HFFc6 (cell line): ENCODE results near the gene CTNND2. TPM values are rescaled to one million over a fixed set of nuclear protein-coding genes. Genes with fewer than 3 reads are reported as not detected.

Experiments used
- DNase-seq: peaks from one replicate; pipeline ENCODE4 v3.0.0-alpha.2; 2018
- H3K27ac Mint-ChIP-seq: 2 replicates; pipeline ENCODE4 v1.8.0; 2020; ENCODE audit warnings: mild to moderate bottlenecking, mixed read lengths
- H3K27me3 Mint-ChIP-seq: 2 replicates; pipeline ENCODE4 v1.8.0; 2021; ENCODE audit warnings: mild to moderate bottlenecking, moderate library complexity, mixed read lengths; ENCODE audit not compliant: insufficient read depth
- H3K36me3 Mint-ChIP-seq: 2 replicates; pipeline ENCODE4 v1.8.0; 2021; ENCODE audit warnings: low read depth, mixed read lengths
- H3K4me1 Mint-ChIP-seq: 2 replicates; pipeline ENCODE4 v1.8.0; 2020; ENCODE audit warnings: low read depth, mixed read lengths
- H3K4me3 Mint-ChIP-seq: 2 replicates; pipeline ENCODE4 v1.8.0; 2020; ENCODE audit warnings: mild to moderate bottlenecking, moderate library complexity, mixed read lengths
- H3K9me3 Mint-ChIP-seq: 2 replicates; pipeline ENCODE4 v1.8.0; 2020; ENCODE audit warnings: mild to moderate bottlenecking, mixed read lengths
- total RNA-seq, 6 experiments: library from RNA; stranded (reverse); fragmentation: NEBNext Ultra II Directional; extraction: Animal tissue kit (Norgen Biotek cat#: 25700); gene quantifications; 2 replicates in 1 of 6; 3 replicates in 5 of 6; pipeline ENCODE4 v1.2.3, GENCODE V29; 2021
- TF ChIP-seq, protein P1 (sequence below): fragments of 200-600 bp; sonication (generic); IDR thresholded peaks from 2 replicates; pipeline ENCODE4 v1.5.0; 2021; ENCODE audit warnings: antibody characterized with exemption, mild to moderate bottlenecking

CTNND2 gene
- total RNA-seq, 6 experiments from 2014 or later = not detected

DNA sequence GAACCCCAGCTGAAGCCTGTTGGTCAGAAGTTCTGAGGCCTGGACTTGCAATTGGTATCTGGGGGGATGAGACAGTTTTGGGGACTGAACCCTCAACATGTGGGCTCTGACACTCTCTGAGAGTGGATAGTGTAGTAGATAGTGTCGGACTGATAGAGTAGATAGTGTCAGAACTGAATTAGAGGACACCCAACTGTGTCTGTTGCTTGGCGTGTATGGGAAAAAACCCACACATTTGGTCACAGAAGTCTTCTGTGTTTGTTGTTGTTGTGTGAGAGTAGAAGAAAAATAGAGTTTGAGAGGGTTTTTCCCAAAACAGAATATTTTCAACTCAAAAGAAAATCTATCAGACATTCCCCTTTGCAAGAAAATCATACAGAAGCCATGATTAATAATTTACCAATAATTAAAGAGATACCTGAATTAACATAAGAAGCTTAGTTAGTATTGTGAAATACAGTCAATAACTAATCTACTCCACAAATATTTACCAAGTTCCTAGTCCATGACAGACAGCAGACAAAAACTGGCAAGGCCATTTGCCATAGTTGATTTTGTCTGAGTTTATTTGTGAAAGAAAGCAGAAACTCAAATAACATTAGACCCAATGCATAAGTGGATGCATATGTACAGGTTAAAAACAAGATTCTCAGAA lies 170.9 kb downstream of the CTNND2 start:
- Mint-ChIP-seq H3K27me3 (0 out of 2 replicates have a peak, but pooled peaks cover 2% of the 10 kb centered on the region), H3K9me3 (peaks cover 20% of the 10 kb centered on the region), H3K27ac (no peak overlapping the region), H3K4me1 (no peaks in the 10 kb centered on the region), H3K4me3 (no peak overlapping the region), H3K36me3 (no peaks in the 10 kb centered on the region)
- TF ChIP-seq, protein P1, sequence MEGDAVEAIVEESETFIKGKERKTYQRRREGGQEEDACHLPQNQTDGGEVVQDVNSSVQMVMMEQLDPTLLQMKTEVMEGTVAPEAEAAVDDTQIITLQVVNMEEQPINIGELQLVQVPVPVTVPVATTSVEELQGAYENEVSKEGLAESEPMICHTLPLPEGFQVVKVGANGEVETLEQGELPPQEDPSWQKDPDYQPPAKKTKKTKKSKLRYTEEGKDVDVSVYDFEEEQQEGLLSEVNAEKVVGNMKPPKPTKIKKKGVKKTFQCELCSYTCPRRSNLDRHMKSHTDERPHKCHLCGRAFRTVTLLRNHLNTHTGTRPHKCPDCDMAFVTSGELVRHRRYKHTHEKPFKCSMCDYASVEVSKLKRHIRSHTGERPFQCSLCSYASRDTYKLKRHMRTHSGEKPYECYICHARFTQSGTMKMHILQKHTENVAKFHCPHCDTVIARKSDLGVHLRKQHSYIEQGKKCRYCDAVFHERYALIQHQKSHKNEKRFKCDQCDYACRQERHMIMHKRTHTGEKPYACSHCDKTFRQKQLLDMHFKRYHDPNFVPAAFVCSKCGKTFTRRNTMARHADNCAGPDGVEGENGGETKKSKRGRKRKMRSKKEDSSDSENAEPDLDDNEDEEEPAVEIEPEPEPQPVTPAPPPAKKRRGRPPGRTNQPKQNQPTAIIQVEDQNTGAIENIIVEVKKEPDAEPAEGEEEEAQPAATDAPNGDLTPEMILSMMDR = no peak
- no peak for DNase-seq

GRCh38 chr5:11724940-11725339 lies 179.3 kb downstream of the CTNND2 start:
- Mint-ChIP-seq H3K27ac (no peak overlapping the region), H3K27me3 (no peaks in the 10 kb centered on the region), H3K4me1 (no peaks in the 10 kb centered on the region), H3K36me3 (no peaks in the 10 kb centered on the region), H3K9me3 (peaks cover 21% of the 10 kb centered on the region), H3K4me3 (no peak overlapping the region)
- no peak for DNase-seq
- TF ChIP-seq, protein P1 = no peak

DNA sequence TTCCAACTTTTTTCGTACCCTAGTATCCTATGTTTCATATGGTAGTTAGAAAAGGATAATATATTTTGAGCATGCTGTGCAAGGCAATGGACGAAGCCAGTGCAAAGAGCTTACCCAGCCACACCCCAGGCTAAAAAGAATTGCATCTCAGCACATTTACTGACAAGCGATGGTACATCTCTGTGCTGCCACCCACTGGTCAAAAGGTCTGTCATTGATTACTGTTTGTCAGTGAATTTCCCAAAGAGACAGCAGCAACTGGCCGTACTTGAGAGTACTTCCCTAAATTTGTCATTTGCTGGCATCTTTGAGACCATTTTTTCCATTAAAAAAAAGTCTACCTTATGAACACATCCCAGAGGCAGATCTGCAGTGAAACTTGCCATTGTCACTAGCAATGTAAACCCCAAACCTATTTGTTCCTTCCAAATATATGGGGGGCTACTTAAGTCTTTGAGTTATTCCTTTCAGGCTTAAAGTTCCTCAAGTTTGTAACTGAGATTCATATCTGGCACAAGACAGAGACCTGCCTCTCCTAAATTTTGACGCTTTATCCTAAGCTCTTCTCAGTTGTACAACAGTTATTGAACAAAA lies 184.3 kb downstream of the CTNND2 start:
- TF ChIP-seq, protein P1 = peak; percentile 19; the same call in 1 of the 2 replicates
- no peaks in the 10 kb centered on the region for H3K27me3 Mint-ChIP-seq
- peaks cover 10% of the 10 kb centered on the region for H3K9me3 Mint-ChIP-seq
- DNase-seq = no peak
- no peaks in the 10 kb centered on the region for H3K4me1 Mint-ChIP-seq
- H3K4me3 Mint-ChIP-seq = no peak overlapping the region
- H3K36me3 Mint-ChIP-seq = no peaks in the 10 kb centered on the region
- H3K27ac Mint-ChIP-seq = no peak overlapping the region

- no peaks in the 10 kb centered on the region for H3K4me1 Mint-ChIP-seq
- H3K36me3 Mint-ChIP-seq = no peaks in the 10 kb centered on the region
- no peak overlapping the region for H3K4me3 Mint-ChIP-seq
- no peaks in the 10 kb centered on the region for H3K27me3 Mint-ChIP-seq
- TF ChIP-seq, protein P1 = no peak
- H3K9me3 Mint-ChIP-seq = peaks cover 7% of the 10 kb centered on the region; the same call in 1 of the 2 replicates
- H3K27ac Mint-ChIP-seq = no peak overlapping the region
- no peak for DNase-seq
These were observed 188.6 kb downstream of the CTNND2 start for GRCh38 chr5:11715461-11716196.

- no peak overlapping the region for H3K4me3 Mint-ChIP-seq
- H3K27ac Mint-ChIP-seq = no peak overlapping the region
- no peak for DNase-seq
- H3K4me1 Mint-ChIP-seq = no peaks in the 10 kb centered on the region
- H3K36me3 Mint-ChIP-seq = no peaks in the 10 kb centered on the region
- no peaks in the 10 kb centered on the region for H3K27me3 Mint-ChIP-seq
- TF ChIP-seq, protein P1 = no peak
- peaks cover 9% of the 10 kb centered on the region; the same call in 1 of the 2 replicates for H3K9me3 Mint-ChIP-seq
These were observed 192.3 kb downstream of the CTNND2 start for GRCh38 chr5:11711932-11712331.
